Sigmoid colon (tissue), 7 donors: ENCODE measurements around the gene TMEM240. TPM values are rescaled to one million over a fixed set of nuclear protein-coding genes. Genes with fewer than 3 reads are reported as not detected.
"Not testable (repeated sequence)": the region's sequence is repeated elsewhere in the genome, so short reads cannot be mapped to it uniquely, and the experiment has no call there.

Experiments
- DNase-seq: peaks from one replicate; pipeline ENCODE4 v3.0.0-alpha.2; 2019
- H3K27ac ChIP-seq, 4 donors: fragments of 200-600 bp; sonication (generic); one replicate each; pipeline ENCODE4 v1.5.1; 2016 to 2019; ENCODE audit warnings: mild to moderate bottlenecking in 1 of 4
- H3K27me3 ChIP-seq, 3 donors: fragments of 200-600 bp; sonication (generic); one replicate each; pipeline ENCODE4 v1.5.1; 2019; ENCODE audit warnings: mild to moderate bottlenecking in 1 of 3
- H3K36me3 ChIP-seq, 4 donors: fragments of 200-600 bp; sonication (generic); one replicate each; pipeline ENCODE4 v1.5.1; 2016 to 2019
- H3K4me1 ChIP-seq, 4 donors: fragments of 200-600 bp; sonication (generic); one replicate each; pipeline ENCODE4 v1.5.1; 2017 to 2019
- H3K4me3 ChIP-seq, 4 donors: fragments of 200-600 bp; sonication (generic); one replicate each; pipeline ENCODE4 v1.5.1; 2017 to 2019; ENCODE audit warnings: mild to moderate bottlenecking in 2 of 4, moderate library complexity in 1 of 4
- H3K9me3 ChIP-seq, 4 donors: fragments of 200-600 bp in 3 of 4; sonication (generic) in 3 of 4; one replicate each; pipeline versions ENCODE4 v1.5.1 to v1.6.1; 2013 to 2019
- CTCF ChIP-seq, 4 experiments: fragments of 450-650 bp in 3 of 4; fragments of 200-600 bp in 1 of 4; IDR thresholded peaks; one replicate each; pipeline ENCODE4 v1.5.1; 2016 to 2019; ENCODE audit warnings: antibody characterized with exemption in 4 of 4, mild to moderate bottlenecking in 3 of 4, moderate library complexity in 2 of 4
- EP300 ChIP-seq, 4 donors: sonication (generic); formaldehyde crosslinking; IDR thresholded peaks; one replicate each; pipeline ENCODE4 v1.6.1; 2017; ENCODE audit warnings: antibody characterized with exemption in 4 of 4
- POLR2A ChIP-seq, 2 donors: fragments of 450-650 bp; IDR thresholded peaks; one replicate each; pipeline ENCODE4 v1.6.1; 2016; ENCODE audit warnings: antibody characterized with exemption in 2 of 2, mild to moderate bottlenecking in 2 of 2, moderate library complexity in 2 of 2
- POLR2AphosphoS5 ChIP-seq, 4 donors: sonication (generic); formaldehyde crosslinking; IDR thresholded peaks; one replicate each; pipeline ENCODE4 v1.6.1; 2017; ENCODE audit warnings: antibody characterized with exemption in 4 of 4
- WGBS, 2 donors: extraction: QIAGEN DNeasy Blood & Tissue Kit; methylation state at CpG; one replicate each; pipeline ENCODE4 v1.1.7; 2013; 5-methylcytosine and 5-hydroxymethylcytosine counted together
- intact Hi-C: fragments of 100-400 bp; cut with DNase I; formaldehyde crosslinking; loops from one replicate; pipeline ENCODE4 v1.15.1; 2023
- polyA plus RNA-seq, 3 donors: library from polyadenylated mRNA; stranded (reverse); fragments of 200-250 nt; gene quantifications; one replicate each; pipeline ENCODE4 v1.2.3, GENCODE V29; 2013
- total RNA-seq, 4 donors: library from RNA; depleted of rRNA; stranded (reverse); fragments of >200 nt; gene quantifications; one replicate each; pipeline ENCODE4 v1.1.0, GENCODE V29; 2016
- donor health status: healthy with polysubstance abuse.
- donor health status: Bipolar disorder and iron deficiency.
- donor health status: healthy.

The TMEM240 gene
- total and polyA plus RNA-seq, 7 donors: 3.7 to 35.2 (median 15.8) TPM; not detected in 1

GRCh38 chr1:1558591-1558990 is 18.2 kb upstream of the TMEM240 start:
- no peak for DNase-seq
- H3K4me1 ChIP-seq: peaks cover 0 to 7% (median 3%) of the 10 kb centered on the region in 4 donors
- peaks cover 11 to 38% (median 26%) of the 10 kb centered on the region in 4 donors for H3K36me3 ChIP-seq
- H3K4me3 ChIP-seq: no peak overlapping the region
- H3K27me3 ChIP-seq: no peaks in the 10 kb centered on the region
- H3K27ac ChIP-seq: no peak overlapping the region
- no peaks in the 10 kb centered on the region for H3K9me3 ChIP-seq
- 71 to 74% methylated on average over 4 of the region's 4 CpGs for WGBS, 2 donors
- intact Hi-C loops: no loop called here
- no peak for TF ChIP-seq EP300 (IDR thresholded peaks at IDR 0.05)
- no peak for TF ChIP-seq POLR2A (IDR thresholded peaks at IDR 0.05)
- no peak for TF ChIP-seq CTCF (IDR thresholded peaks at IDR 0.05)
- TF ChIP-seq POLR2AphosphoS5 (IDR thresholded peaks at IDR 0.05): no peak

GRCh38 chr1:1557688-1558087 is 17.3 kb upstream of the TMEM240 start:
- H3K4me3 ChIP-seq, H3K27me3 ChIP-seq, DNase-seq, H3K9me3 ChIP-seq, H3K27ac ChIP-seq, H3K4me1 ChIP-seq, intact Hi-C loops: not testable (repeated sequence)
- H3K36me3 ChIP-seq: peaks cover 2 to 28% (median 20%) of the 10 kb centered on the region in 4 donors
- WGBS, 2 donors: 95 to 96% methylated on average over 7 of the region's 7 CpGs

GRCh38 chr1:1556961-1557360 is 16.5 kb upstream of the TMEM240 start:
- H3K4me3 ChIP-seq, H3K9me3 ChIP-seq, H3K4me1 ChIP-seq, intact Hi-C loops, DNase-seq, H3K27me3 ChIP-seq, H3K27ac ChIP-seq: not testable (repeated sequence)
- 91 to 93% methylated on average over 11 of the region's 11 CpGs for WGBS, 2 donors
- H3K36me3 ChIP-seq: peaks cover 0 to 21% (median 13%) of the 10 kb centered on the region in 4 donors

GRCh38 chr1:1556505-1556904 is 16.1 kb upstream of the TMEM240 start:
- no peak overlapping the region for H3K27ac ChIP-seq
- 95% methylated on average over 6 of the region's 6 CpGs for WGBS, 2 donors
- no peak for DNase-seq
- no peak overlapping the region for H3K4me3 ChIP-seq
- H3K36me3 ChIP-seq: peaks cover 0 to 17% (median 9%) of the 10 kb centered on the region in 4 donors
- TF ChIP-seq POLR2A (IDR thresholded peaks at IDR 0.05) (no peak), CTCF (IDR thresholded peaks at IDR 0.05) (no peak), POLR2AphosphoS5 (IDR thresholded peaks at IDR 0.05) (no peak), EP300 (IDR thresholded peaks at IDR 0.05) (no peak)
- intact Hi-C loops: no loop called here
- no peaks in the 10 kb centered on the region for H3K9me3 ChIP-seq
- no peaks in the 10 kb centered on the region for H3K27me3 ChIP-seq
- H3K4me1 ChIP-seq: peaks cover 0 to 7% (median 3%) of the 10 kb centered on the region in 4 donors

- Histone ChIP-seq H3K9me3 (no peaks in the 10 kb centered on the region), H3K36me3 (peaks cover 0 to 4% (median 0%) of the 10 kb centered on the region in 4 donors), H3K27me3 (no peaks in the 10 kb centered on the region), H3K27ac (no peak overlapping the region), H3K4me3 (no peak overlapping the region), H3K4me1 (peaks cover 0 to 16% (median 3%) of the 10 kb centered on the region in 4 donors)
- TF ChIP-seq CTCF (IDR thresholded peaks at IDR 0.05) (no peak), POLR2AphosphoS5 (IDR thresholded peaks at IDR 0.05) (peak in 1 of 4 donors; percentile 23)
- no peak for DNase-seq
- intact Hi-C loops: no loop called here
- WGBS, 2 donors: 79 to 82% methylated on average over 31 of the region's 31 CpGs
Observed at GRCh38 chr1:1554926-1555915, 14.8 kb upstream of the TMEM240 start.
